Tibial artery (tissue), 4 donors: Measurements from ENCODE around the gene TTC19.

ENCODE experiments used
- DNase-seq, 2 donors: peaks; one replicate each; pipeline ENCODE4 v3.0.0-alpha.2; 2019
- H3K27ac ChIP-seq, 2 donors: fragments of 200-600 bp; sonication (generic) in 1 of 2; 1 replicate in 1 of 2; 2 replicates in 1 of 2; pipeline ENCODE4 v1.5.1; 2018 to 2019; ENCODE audit warnings: mild to moderate bottlenecking in 1 of 2
- H3K27me3 ChIP-seq, 2 donors: fragments of 200-600 bp; sonication (generic) in 1 of 2; one replicate each; pipeline versions ENCODE4 v1.5.1 to v1.6.0; 2016 to 2019
- H3K36me3 ChIP-seq, 3 donors: fragments of 200-600 bp; sonication (generic) in 2 of 3; one replicate each; pipeline ENCODE4 v1.5.1; 2016 to 2019; ENCODE audit warnings: mild to moderate bottlenecking in 2 of 3
- H3K4me1 ChIP-seq, 4 donors: fragments of 200-600 bp; sonication (generic) in 2 of 4; 1 replicate in 3 of 4; 2 replicates in 1 of 4; pipeline ENCODE4 v1.5.1; 2016 to 2019
- H3K4me3 ChIP-seq, 2 donors: fragments of 200-600 bp; sonication (generic) in 1 of 2; 1 replicate in 1 of 2; 2 replicates in 1 of 2; pipeline ENCODE4 v1.5.1; 2018 to 2019; ENCODE audit warnings: mild to moderate bottlenecking in 2 of 2
- H3K9me3 ChIP-seq, 3 donors: fragments of 200-600 bp; sonication (generic) in 1 of 3; one replicate each; pipeline ENCODE4 v1.5.1; 2016 to 2019
- CTCF ChIP-seq, 2 experiments: fragments of 200-600 bp in 1 of 2; fragments of 450-650 bp in 1 of 2; IDR thresholded peaks; one replicate each; pipeline ENCODE4 v1.5.1; 2017 to 2019; ENCODE audit warnings: antibody characterized with exemption in 2 of 2, mild to moderate bottlenecking in 1 of 2, moderate library complexity in 1 of 2
- intact Hi-C: fragments of 100-400 bp; cut with DNase I; formaldehyde crosslinking; loops from one replicate; pipeline ENCODE4 v1.15.0; 2023; ENCODE audit warnings: low total_unique reads

Gene TTC19

GRCh38 chr17:15955793-15956541, 43.7 kb upstream of the TTC19 start:
- H3K27me3 ChIP-seq = no peaks in the 10 kb centered on the region
- no peak overlapping the region for H3K4me3 ChIP-seq
- TF ChIP-seq CTCF (IDR thresholded peaks at IDR 0.05) = no peak
- no peaks in the 10 kb centered on the region for H3K9me3 ChIP-seq
- intact Hi-C loops = no loop called here
- no peak overlapping the region for H3K27ac ChIP-seq
- no peak for DNase-seq
- no peaks in the 10 kb centered on the region for H3K36me3 ChIP-seq
- peaks cover 0 to 3% (median 0%) of the 10 kb centered on the region in 4 donors for H3K4me1 ChIP-seq

- H3K4me1 ChIP-seq = peaks cover 0 to 3% (median 0%) of the 10 kb centered on the region in 4 donors
- TF ChIP-seq CTCF (IDR thresholded peaks at IDR 0.05) = no peak
- no peaks in the 10 kb centered on the region for H3K27me3 ChIP-seq
- no peaks in the 10 kb centered on the region for H3K9me3 ChIP-seq
- no peaks in the 10 kb centered on the region for H3K36me3 ChIP-seq
- intact Hi-C loops = no loop called here
- no peak overlapping the region for H3K4me3 ChIP-seq
- DNase-seq = no peak
- no peak overlapping the region for H3K27ac ChIP-seq
Observed at GRCh38 chr17:15957206-15957605, 42.4 kb upstream of the TTC19 start.

- H3K4me1 ChIP-seq = peaks cover 0 to 3% (median 0%) of the 10 kb centered on the region in 4 donors
- no peaks in the 10 kb centered on the region for H3K36me3 ChIP-seq
- intact Hi-C loops = no loop called here
- no peaks in the 10 kb centered on the region for H3K9me3 ChIP-seq
- no peak overlapping the region for H3K4me3 ChIP-seq
- no peaks in the 10 kb centered on the region for H3K27me3 ChIP-seq
- no peak for DNase-seq
- TF ChIP-seq CTCF (IDR thresholded peaks at IDR 0.05) = no peak
- no peak overlapping the region for H3K27ac ChIP-seq
Observed at GRCh38 chr17:15957608-15958307, 41.9 kb upstream of the TTC19 start.

- no peak overlapping the region for H3K4me3 ChIP-seq
- intact Hi-C loops = no loop called here
- H3K36me3 ChIP-seq = no peaks in the 10 kb centered on the region
- no peak for DNase-seq
- no peak overlapping the region for H3K27ac ChIP-seq
- H3K27me3 ChIP-seq = no peaks in the 10 kb centered on the region
- H3K4me1 ChIP-seq = peaks cover 0 to 3% (median 0%) of the 10 kb centered on the region in 4 donors
- TF ChIP-seq CTCF (IDR thresholded peaks at IDR 0.05) = no peak
- H3K9me3 ChIP-seq = no peaks in the 10 kb centered on the region
Observed at GRCh38 chr17:15958484-15958854, 41.2 kb upstream of the TTC19 start.

- Histone ChIP-seq H3K4me3 (no peak overlapping the region), H3K27me3 (no peaks in the 10 kb centered on the region), H3K27ac (no peak overlapping the region), H3K4me1 (peaks cover 0 to 3% (median 0%) of the 10 kb centered on the region in 4 donors), H3K9me3 (no peaks in the 10 kb centered on the region), H3K36me3 (no peaks in the 10 kb centered on the region)
- TF ChIP-seq CTCF (IDR thresholded peaks at IDR 0.05) = no peak
- no peak for DNase-seq
- intact Hi-C loops = no loop called here
Observed at GRCh38 chr17:15963670-15964110, 35.9 kb upstream of the TTC19 start.
